GM18502 (cell line): Measurements from ENCODE around the gene PNMA6E.
"Not testable (repeated sequence)": the region's sequence is repeated elsewhere in the genome, so short reads cannot be mapped to it uniquely, and the experiment has no call there.

Experiments used
- ATAC-seq: cut with Tn5 transposase; IDR thresholded peaks from one replicate; pipeline ENCODE4 v1.9.1; 2021; ENCODE audit warnings: mild to moderate bottlenecking; ENCODE audit not compliant: unreplicated experiment, poor library complexity

The PNMA6E gene

GRCh38 chrX:153409414-153410101, 8.4 kb upstream of the PNMA6E start:
- no peak for ATAC-seq

GRCh38 chrX:153408871-153409351, 7.8 kb upstream of the PNMA6E start:
- no peak for ATAC-seq

GRCh38 chrX:153408221-153408721, 7.1 kb upstream of the PNMA6E start:
- ATAC-seq: no peak

- ATAC-seq: no peak
Measured at GRCh38 chrX:153407736-153408135, 6.6 kb upstream of the PNMA6E start.

- no peak for ATAC-seq
Measured at GRCh38 chrX:153406903-153407302, 5.8 kb upstream of the PNMA6E start.

GRCh38 chrX:153406011-153406410, 4.9 kb upstream of the PNMA6E start:
- ATAC-seq: no peak

- no peak for ATAC-seq
Measured at GRCh38 chrX:153405426-153405825, 4.3 kb upstream of the PNMA6E start.

GRCh38 chrX:153404333-153404732, 3.2 kb upstream of the PNMA6E start:
- not testable (repeated sequence) for ATAC-seq

GRCh38 chrX:153400146-153401132, 711 bp downstream of the PNMA6E start:
- no peak for ATAC-seq

- no peak for ATAC-seq
Measured at GRCh38 chrX:153398275-153398960, 2.7 kb downstream of the PNMA6E start.

- no peak for ATAC-seq
Measured at GRCh38 chrX:153397256-153397960, 3.7 kb downstream of the PNMA6E start.

GRCh38 chrX:153396320-153397195, 4.6 kb downstream of the PNMA6E start:
- no peak for ATAC-seq

GRCh38 chrX:153395613-153396319, 5.4 kb downstream of the PNMA6E start:
- no peak for ATAC-seq

GRCh38 chrX:153394612-153395011, 6.5 kb downstream of the PNMA6E start:
- ATAC-seq: no peak

- no peak for ATAC-seq
Measured at GRCh38 chrX:153392642-153393321, 8.4 kb downstream of the PNMA6E start.

GRCh38 chrX:153389460-153389768, 11.7 kb downstream of the PNMA6E start:
- ATAC-seq: not testable (repeated sequence)

GRCh38 chrX:153388722-153389459, 12.3 kb downstream of the PNMA6E start:
- ATAC-seq: no peak
